Measurements from ENCODE around the gene FAM234A.

FAM234A gene

DNA sequence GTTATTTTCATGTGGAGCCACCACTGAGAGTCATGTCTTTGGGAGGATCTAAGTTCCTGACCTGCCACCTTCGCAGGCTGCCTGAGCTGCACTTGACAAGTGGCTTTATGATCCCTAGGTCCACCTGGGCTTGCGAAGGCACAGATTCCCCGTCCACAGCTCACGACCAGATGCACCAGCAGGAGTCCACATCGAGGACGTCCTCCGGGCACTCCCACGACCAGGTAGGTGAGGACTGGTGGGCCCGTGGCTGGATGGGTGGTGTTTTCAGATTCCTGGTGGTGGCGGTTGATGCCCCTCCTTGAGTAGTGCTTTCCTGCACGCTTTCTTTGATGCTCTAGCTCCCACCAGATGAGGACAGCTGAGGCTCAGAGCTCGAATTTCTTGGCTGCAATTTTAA lies 14.8 kb downstream of the FAM234A start:
- no peaks in the 10 kb centered on the region for H3K9me2 ChIP-seq (replicated peaks; ENCODE audit: insufficient read depth, low read length)
- H4K20me1 ChIP-seq (ENCODE audit: low read depth, low read length), result no peaks in the 10 kb centered on the region
- no peaks in the 10 kb centered on the region for H3K36me3 ChIP-seq (ENCODE audit: low read length)
- no peak overlapping the region for H2AFZ ChIP-seq (ENCODE audit: low read depth, low read length, severe bottlenecking)
- H3K27me3 ChIP-seq (ENCODE audit: low read length), result no peaks in the 10 kb centered on the region
- H3F3A ChIP-seq (ENCODE audit: insufficient read depth), result 0 out of 2 replicates have a peak, but pooled peaks cover 5% of the 10 kb centered on the region
- H3K4me2 ChIP-seq (ENCODE audit: low read depth, low read length, poor library complexity, severe bottlenecking), result no peak overlapping the region
- no peaks in the 10 kb centered on the region for H3K9me3 ChIP-seq (ENCODE audit: insufficient read depth, low read length)
- no peak for TF ChIP-seq EZH2phosphoT487 (conservative IDR thresholded peaks at IDR 0.05; ENCODE audit: low read length)
- TF ChIP-seq, protein P1, sequence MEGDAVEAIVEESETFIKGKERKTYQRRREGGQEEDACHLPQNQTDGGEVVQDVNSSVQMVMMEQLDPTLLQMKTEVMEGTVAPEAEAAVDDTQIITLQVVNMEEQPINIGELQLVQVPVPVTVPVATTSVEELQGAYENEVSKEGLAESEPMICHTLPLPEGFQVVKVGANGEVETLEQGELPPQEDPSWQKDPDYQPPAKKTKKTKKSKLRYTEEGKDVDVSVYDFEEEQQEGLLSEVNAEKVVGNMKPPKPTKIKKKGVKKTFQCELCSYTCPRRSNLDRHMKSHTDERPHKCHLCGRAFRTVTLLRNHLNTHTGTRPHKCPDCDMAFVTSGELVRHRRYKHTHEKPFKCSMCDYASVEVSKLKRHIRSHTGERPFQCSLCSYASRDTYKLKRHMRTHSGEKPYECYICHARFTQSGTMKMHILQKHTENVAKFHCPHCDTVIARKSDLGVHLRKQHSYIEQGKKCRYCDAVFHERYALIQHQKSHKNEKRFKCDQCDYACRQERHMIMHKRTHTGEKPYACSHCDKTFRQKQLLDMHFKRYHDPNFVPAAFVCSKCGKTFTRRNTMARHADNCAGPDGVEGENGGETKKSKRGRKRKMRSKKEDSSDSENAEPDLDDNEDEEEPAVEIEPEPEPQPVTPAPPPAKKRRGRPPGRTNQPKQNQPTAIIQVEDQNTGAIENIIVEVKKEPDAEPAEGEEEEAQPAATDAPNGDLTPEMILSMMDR (IDR thresholded peaks at IDR 0.05; ENCODE audit: insufficient read depth, low read length, poor library complexity, severe bottlenecking), result no peak
- no peak overlapping the region for H3K4me3 ChIP-seq (ENCODE audit: insufficient read depth, low read length, poor library complexity, severe bottlenecking)
- no peak overlapping the region for H3K9ac ChIP-seq (ENCODE audit: low read length)
- no peak overlapping the region for H3K27ac ChIP-seq (ENCODE audit: low read depth, low read length)
- H3K79me2 ChIP-seq (ENCODE audit: insufficient read depth, low read length), result no peaks in the 10 kb centered on the region

DNA sequence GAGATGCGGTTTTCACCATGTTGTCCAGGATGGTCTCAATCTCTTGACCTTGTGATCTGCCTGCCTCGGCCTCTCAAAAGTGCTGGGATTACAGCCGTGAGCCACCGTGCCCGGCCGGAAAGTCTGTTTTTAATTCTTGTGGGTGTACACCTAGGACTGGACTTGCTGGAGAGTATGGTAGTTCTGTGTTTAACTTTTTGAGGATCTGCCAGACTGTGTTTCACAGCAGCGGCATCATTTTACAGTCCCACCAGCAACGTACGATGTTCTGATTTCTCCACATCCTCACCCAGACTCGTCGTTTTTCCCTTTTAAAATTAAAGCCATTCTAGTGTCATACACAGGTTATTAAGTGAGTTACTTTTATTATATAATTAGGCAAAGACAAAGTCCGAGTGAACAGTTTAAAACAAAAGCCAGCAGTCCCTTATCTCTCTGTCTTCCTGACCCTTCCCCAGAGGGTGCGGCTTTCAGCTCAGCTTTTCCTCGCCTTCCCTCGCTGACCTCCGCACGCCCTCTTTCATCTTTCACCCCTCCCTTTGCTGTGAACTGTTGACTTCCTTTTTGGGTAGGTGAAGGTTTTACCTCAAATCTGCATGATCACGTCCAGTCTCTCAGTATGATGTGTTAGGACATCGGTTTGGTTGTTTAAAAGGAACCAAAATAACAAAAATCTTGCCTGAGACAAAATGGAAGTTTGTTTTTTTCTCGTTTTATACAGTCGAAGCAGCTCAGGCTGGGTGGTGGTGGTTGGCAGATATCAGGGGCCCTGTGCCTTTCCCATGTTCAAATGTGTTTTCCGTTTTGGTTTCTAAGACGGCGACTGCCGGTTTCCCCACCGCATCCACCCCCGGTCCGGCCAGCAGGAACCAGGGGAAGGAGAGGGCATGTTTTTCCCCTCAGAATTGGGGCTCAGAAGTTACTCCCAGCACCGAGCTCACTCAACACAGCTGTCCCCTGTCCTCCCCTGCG lies 18.0 kb downstream of the FAM234A start:
- no peaks in the 10 kb centered on the region for H3K9me3 ChIP-seq (ENCODE audit: insufficient read depth, low read length)
- no peak overlapping the region for H3K27ac ChIP-seq (ENCODE audit: low read depth, low read length)
- H3K9me2 ChIP-seq (replicated peaks; ENCODE audit: insufficient read depth, low read length), result no peaks in the 10 kb centered on the region
- H3F3A ChIP-seq (ENCODE audit: insufficient read depth), result no peaks in the 10 kb centered on the region
- H2AFZ ChIP-seq (ENCODE audit: low read depth, low read length, severe bottlenecking), result no peak overlapping the region
- H3K27me3 ChIP-seq (ENCODE audit: low read length), result no peaks in the 10 kb centered on the region
- TF ChIP-seq, protein P1 (IDR thresholded peaks at IDR 0.05; ENCODE audit: insufficient read depth, low read length, poor library complexity, severe bottlenecking), result no peak
- no peak for TF ChIP-seq EZH2phosphoT487 (conservative IDR thresholded peaks at IDR 0.05; ENCODE audit: low read length)
- no peaks in the 10 kb centered on the region for H3K36me3 ChIP-seq (ENCODE audit: low read length)
- H3K4me2 ChIP-seq (ENCODE audit: low read depth, low read length, poor library complexity, severe bottlenecking), result no peak overlapping the region
- no peak overlapping the region for H3K9ac ChIP-seq (ENCODE audit: low read length)
- no peaks in the 10 kb centered on the region for H3K79me2 ChIP-seq (ENCODE audit: insufficient read depth, low read length)
- H4K20me1 ChIP-seq (ENCODE audit: low read depth, low read length), result no peaks in the 10 kb centered on the region
- H3K4me3 ChIP-seq (ENCODE audit: insufficient read depth, low read length, poor library complexity, severe bottlenecking), result no peak overlapping the region

DNA sequence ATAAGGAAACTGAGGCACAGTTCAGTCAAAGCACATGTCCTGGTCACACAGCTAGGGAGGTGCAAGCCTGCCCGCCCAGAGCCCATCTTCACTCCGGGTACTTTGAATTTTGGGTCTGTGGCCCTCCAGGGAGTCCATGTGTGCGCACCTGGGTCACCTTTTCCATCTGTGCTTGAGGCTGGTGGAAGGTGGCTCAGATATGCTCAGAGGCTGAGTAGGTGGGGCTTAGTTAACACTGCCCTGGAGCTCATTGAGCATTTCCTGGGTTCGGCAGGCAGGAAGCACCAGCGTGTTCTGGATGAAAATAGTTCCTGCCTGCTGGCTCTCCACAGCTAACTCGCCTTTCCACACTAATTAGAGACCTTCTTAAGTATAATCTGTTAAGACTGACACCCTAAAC lies 19.2 kb downstream of the FAM234A start:
- Histone ChIP-seq H3K9me2 (replicated peaks; ENCODE audit: insufficient read depth, low read length) (no peaks in the 10 kb centered on the region), H3K4me2 (ENCODE audit: low read depth, low read length, poor library complexity, severe bottlenecking) (no peak overlapping the region), H3K4me3 (ENCODE audit: insufficient read depth, low read length, poor library complexity, severe bottlenecking) (no peak overlapping the region), H3F3A (ENCODE audit: insufficient read depth) (no peaks in the 10 kb centered on the region), H3K36me3 (ENCODE audit: low read length) (no peaks in the 10 kb centered on the region), H3K79me2 (ENCODE audit: insufficient read depth, low read length) (no peaks in the 10 kb centered on the region), H3K27ac (ENCODE audit: low read depth, low read length) (no peak overlapping the region), H3K9me3 (ENCODE audit: insufficient read depth, low read length) (no peaks in the 10 kb centered on the region), H3K27me3 (ENCODE audit: low read length) (no peaks in the 10 kb centered on the region), H4K20me1 (ENCODE audit: low read depth, low read length) (no peaks in the 10 kb centered on the region), H3K9ac (ENCODE audit: low read length) (no peak overlapping the region), H2AFZ (ENCODE audit: low read depth, low read length, severe bottlenecking) (no peak overlapping the region)
- no peak for TF ChIP-seq EZH2phosphoT487 (conservative IDR thresholded peaks at IDR 0.05; ENCODE audit: low read length)
- TF ChIP-seq, protein P1 (IDR thresholded peaks at IDR 0.05; ENCODE audit: insufficient read depth, low read length, poor library complexity, severe bottlenecking), result no peak
